HepG2 (cell line): ENCODE results near the gene PAXX. TPM values are rescaled to one million over a fixed set of nuclear protein-coding genes. Genes with fewer than 3 reads are reported as not detected.
A peak's percentile ranks its signal among the peaks of the same experiment; 100 is the strongest.

Experiments
- ATAC-seq: fragments of 200-7000 bp; cut with Tn5 transposase; 3 replicates; pipeline ENCODE4 v1.9.1; 2020; ENCODE audit warnings: mild to moderate bottlenecking, moderate library complexity
- BruUV-seq: library from RNA; stranded (reverse); fragments of 400-500 nt; replicated peaks from 2 replicates; lab custom pipeline; 2021; lab: Mats Ljungman, UMichigan
- CTCF ChIA-PET: fragments of 300-600 bp; formaldehyde crosslinking; extraction: SDS; loops from one replicate; lab custom pipeline; 2021; ENCODE audit warnings: low total read pairs, inconsistent platforms, low intra/inter-chr PET ratio; lab: Yijun Ruan, JAX
- POLR2A ChIA-PET: fragments of 350-600 bp; sonication (Branson Sonifier 250); formaldehyde crosslinking; loops from one replicate; lab custom pipeline; 2020; ENCODE audit warnings: antibody characterized with exemption, inconsistent platforms; lab: Yijun Ruan, JAX
- DNase-seq: peaks from one replicate; pipeline ENCODE4 v3.0.0-alpha.2; 2015; ENCODE audit warnings: low spot score
- FAIRE-seq: peaks from 3 replicates; lab custom pipeline; 2011; peaks lifted over from hg19 to GRCh38; lab: Jason Lieb, UNC
- H2AFZ ChIP-seq: one replicate; pipeline ENCODE4 v1.6.1; 2011; ENCODE audit warnings: low read length, inconsistent platforms
- H3K27ac ChIP-seq: fragments of 300-600 bp; 3 replicates; pipeline ENCODE4 v1.8.0; 2011; ENCODE audit warnings: mixed run types, mild to moderate bottlenecking, mixed read lengths, low read length, inconsistent platforms; ENCODE audit not compliant: insufficient read depth; ENCODE audit errors: extremely low read length
- H3K27me3 ChIP-seq, 2 experiments: fragments of 200-600 bp in 1 of 2; 2 replicates in 1 of 2; 3 replicates in 1 of 2; pipeline versions ENCODE4 v1.6.0 to v1.8.0; 2011; ENCODE audit warnings: low read length in 2 of 2, mild to moderate bottlenecking in 2 of 2, moderate library complexity in 2 of 2, inconsistent platforms in 1 of 2; ENCODE audit not compliant: insufficient read depth in 2 of 2, control insufficient read depth in 1 of 2
- H3K36me3 ChIP-seq, 2 experiments: fragments of 200-600 bp in 1 of 2; replicated peaks in 1 of 2; 2 replicates in 1 of 2; 3 replicates in 1 of 2; pipeline versions ENCODE4 v1.5.1 to v1.8.0; 2011; ENCODE audit warnings: low read length in 2 of 2, inconsistent platforms in 1 of 2; ENCODE audit not compliant: insufficient read depth in 2 of 2, control insufficient read depth in 1 of 2
- H3K4me1 ChIP-seq: 2 replicates; pipeline ENCODE4 v1.5.1; 2012; ENCODE audit warnings: low read length, inconsistent platforms; ENCODE audit not compliant: insufficient read depth
- H3K4me2 ChIP-seq: 2 replicates; pipeline ENCODE4 v1.6.0; 2011; ENCODE audit warnings: low read depth, low read length, inconsistent platforms
- H3K4me3 ChIP-seq, 3 experiments: fragments of 200-600 bp in 1 of 3; sonication (generic), shearing (Covaris generic) in 1 of 3; replicated peaks in 1 of 3; 2 replicates each; pipeline ENCODE4 v1.5.1; 2011 to 2016; ENCODE audit warnings: low read length in 3 of 3, inconsistent platforms in 2 of 3, low read depth in 2 of 3, mild to moderate bottlenecking in 2 of 3, control low read depth in 1 of 3, mixed read lengths in 1 of 3; ENCODE audit not compliant: insufficient read depth in 1 of 3
- H3K79me2 ChIP-seq: one replicate; pipeline ENCODE4 v1.6.1; 2011; ENCODE audit warnings: low read length, inconsistent platforms; ENCODE audit not compliant: insufficient read depth
- H3K9ac ChIP-seq: 2 replicates; pipeline ENCODE4 v1.6.0; 2011; ENCODE audit warnings: mild to moderate bottlenecking, low read depth, low read length, inconsistent platforms; ENCODE audit not compliant: insufficient read depth
- H3K9me3 ChIP-seq: 2 replicates; pipeline ENCODE4 v1.5.1; 2012; ENCODE audit warnings: mild to moderate bottlenecking, low read length
- H4K20me1 ChIP-seq: 2 replicates; pipeline ENCODE4 v1.6.0; 2011; ENCODE audit warnings: inconsistent platforms, mild to moderate bottlenecking, low read length, moderate library complexity; ENCODE audit not compliant: insufficient read depth
- BCL6 ChIP-seq: IDR thresholded peaks from 2 replicates; pipeline ENCODE4 v1.6.1; 2016; ENCODE audit warnings: missing genetic modification reagents, missing compliant biosample characterization
- BRD4 ChIP-seq: sonication (generic); formaldehyde crosslinking; IDR thresholded peaks from 2 replicates; pipeline ENCODE4 v1.4.0; 2020; ENCODE audit warnings: missing genetic modification reagents
- EEA1 ChIP-seq: sonication (generic); formaldehyde crosslinking; IDR thresholded peaks from 2 replicates; pipeline ENCODE4 v1.5.1; 2020; ENCODE audit warnings: mild to moderate bottlenecking, missing genetic modification reagents, borderline replicate concordance
- HNF4A ChIP-seq: sonication (generic); formaldehyde crosslinking; IDR thresholded peaks from 2 replicates; pipeline ENCODE4 v1.4.0; 2020; ENCODE audit warnings: missing genetic modification reagents
- SSRP1 ChIP-seq: IDR thresholded peaks from 2 replicates; pipeline ENCODE4 v1.6.1; 2016; ENCODE audit warnings: control low read depth
- ZFP1 ChIP-seq: IDR thresholded peaks from 2 replicates; pipeline ENCODE4 v1.6.1; 2016
- ZNF451 ChIP-seq: sonication (generic); formaldehyde crosslinking; IDR thresholded peaks from 2 replicates; pipeline ENCODE4 v1.5.0; 2020; ENCODE audit warnings: mild to moderate bottlenecking, missing genetic modification reagents
- ZNF570 ChIP-seq: sonication (generic); formaldehyde crosslinking; IDR thresholded peaks from 2 replicates; pipeline ENCODE4 v1.4.0; 2020; ENCODE audit warnings: mild to moderate bottlenecking, missing genetic modification reagents, borderline replicate concordance
- ZNF75D ChIP-seq: sonication (generic); formaldehyde crosslinking; IDR thresholded peaks from 2 replicates; pipeline ENCODE4 v1.8.1; 2023; ENCODE audit warnings: missing genetic modification reagents, mild to moderate bottlenecking, borderline replicate concordance
- ZNF792 ChIP-seq: IDR thresholded peaks from 2 replicates; pipeline ENCODE4 v1.6.1; 2016
- WGBS: methylation state at CpG from one replicate; pipeline ENCODE4 v1.1.6; 2017; ENCODE audit warnings: low lambda C conversion rate; 5-methylcytosine and 5-hydroxymethylcytosine counted together
- in situ Hi-C: cut with HindIII; loops from 2 replicates; pipeline ENCODE4 v1.10.0; 2017; ENCODE audit warnings: low pct_unique_long_range_greater_than_20kb; ENCODE audit not compliant: extremely low pct_ligation_motif_present
- intact Hi-C: fragments of 100-400 bp; cut with micrococcal nuclease; formaldehyde crosslinking; loops from one replicate; pipeline ENCODE4 v1.10.0; 2022; ENCODE audit not compliant: unreplicated experiment
- polyA plus RNA-seq, 8 experiments: library from polyadenylated mRNA; depleted of rRNA in 3 of 8; stranded (reverse) in 7 of 8; unstranded in 1 of 8; fragments of >200 nt; fragmentation: Illumina TruSeq in 4 of 8; extraction: Trizol in 4 of 8; gene quantifications; 2 replicates each; pipeline versions ENCODE4 v1.2.1 to v1.2.3, GENCODE V29; 2011 to 2016; ENCODE audit warnings: low read depth in 4 of 8, missing spikeins in 1 of 8, mixed read lengths in 1 of 8; ENCODE audit not compliant: insufficient read depth in 1 of 8
- total RNA-seq, 5 experiments: library from RNA; depleted of rRNA; stranded (reverse); fragments of >200 nt; fragmentation: Illumina TruSeq; extraction: Trizol; gene quantifications; 2 replicates each; pipeline ENCODE4 v1.2.3, GENCODE V29; 2016; ENCODE audit warnings: low read depth in 1 of 5
- TF ChIP-seq, protein P1 (sequence below): sonication (generic); formaldehyde crosslinking; conservative IDR thresholded peaks from 2 replicates; pipeline ENCODE4 v1.4.0; 2020; ENCODE audit warnings: mild to moderate bottlenecking, missing genetic modification reagents, moderate library complexity
- TF ChIP-seq, protein P2 (sequence below): fragments of 450-650 bp; IDR thresholded peaks from 2 replicates; pipeline ENCODE4 v1.6.1; 2017
- TF ChIP-seq, protein P3 (sequence below): sonication (generic); formaldehyde crosslinking; IDR thresholded peaks from 2 replicates; pipeline ENCODE4 v1.9.0; 2022; ENCODE audit warnings: low read depth, missing genetic modification reagents
- TF ChIP-seq, protein P4 (sequence below): sonication (generic); formaldehyde crosslinking; IDR thresholded peaks from 2 replicates; pipeline ENCODE4 v1.9.0; 2021; ENCODE audit warnings: missing genetic modification reagents, borderline replicate concordance

Gene PAXX
- total and polyA plus RNA-seq, 2 of the 13 experiments (the other 11 are each of a cell fraction or from before 2014, with no cell fraction given) = 14.0 to 31.9 TPM

DNA sequence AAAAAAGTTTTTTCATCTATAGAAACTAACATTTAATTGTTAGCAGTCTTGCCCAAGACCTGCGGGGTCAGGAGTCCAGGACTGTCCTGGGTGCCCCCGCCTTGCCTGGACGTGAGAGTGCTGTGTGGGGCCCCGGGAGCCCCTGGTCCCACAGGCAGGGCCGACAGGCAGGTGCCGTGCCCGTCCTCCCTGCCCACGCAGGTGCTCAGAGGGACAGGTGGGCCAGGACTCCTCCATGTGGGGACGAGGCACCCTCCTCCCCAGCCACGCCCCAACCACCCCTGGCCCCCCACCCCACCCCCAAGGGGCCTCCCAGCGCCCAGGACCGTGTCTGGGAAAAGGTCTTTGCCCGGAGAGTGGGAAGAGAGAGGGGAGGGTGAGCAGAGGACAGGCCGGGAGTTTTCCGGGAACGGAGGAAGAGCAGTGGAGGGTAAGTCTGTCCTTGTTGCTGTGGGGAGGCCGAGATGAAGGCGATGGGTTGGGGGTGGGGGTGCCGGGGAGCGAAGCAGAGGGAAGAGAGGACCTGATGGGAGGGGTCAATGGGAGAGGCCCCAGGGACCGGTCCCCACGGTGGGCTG, 42.9 kb upstream of the PAXX start:
- ChIA-PET POLR2A (interaction anchor here (0.7 to 2.5 kb wide), 13 partner anchors 12 to 626 kb away, joined by 3 to 10 read pairs (median 4); partner anchors contain the start of gene CLIC3), CTCF (no interaction called here)
- BruUV-seq = no TSS peak
- WGBS = 4% methylated on average over 13 of the region's 22 CpGs
- no peaks in the 10 kb centered on the region for H3K36me3 ChIP-seq
- FAIRE-seq (no peak), DNase-seq (peak; percentile 49), ATAC-seq (peak; percentile 30)
- peak overlapping the region; percentile 95 for H3K27ac ChIP-seq
- H3K79me2 ChIP-seq = peaks cover 5% of the 10 kb centered on the region
- H3K9me3 ChIP-seq = no peaks in the 10 kb centered on the region
- H3K4me2 ChIP-seq = peak overlapping the region; percentile 100
- H3K4me3 ChIP-seq = peak overlapping the region; percentile 68 to 90 (median 87)
- H3K9ac ChIP-seq = peak overlapping the region; percentile 86
- peaks cover 59% of the 10 kb centered on the region for H3K4me1 ChIP-seq
- in situ Hi-C loops (loop anchor here (5.0 kb wide), 1 partner anchor 83 kb away; the partner anchor contains the start of gene FUT7), intact Hi-C loops (loop anchor here (2.0 kb wide), 2 partner anchors 19 to 85 kb away; no protein-coding TSS in a partner anchor)
- no peaks in the 10 kb centered on the region for H3K27me3 ChIP-seq
- no peak overlapping the region for H2AFZ ChIP-seq
- no peaks in the 10 kb centered on the region for H4K20me1 ChIP-seq
- TF ChIP-seq ZNF792 (CRISPR knock-in tag) (no peak), ZNF570 (CRISPR knock-in tag) (no peak), HNF4A (peak; percentile 85), EEA1 (CRISPR knock-in tag) (no peak), ZFP1 (CRISPR knock-in tag) (no peak), ZNF451 (CRISPR knock-in tag) (no peak), BCL6 (CRISPR knock-in tag) (no peak), SSRP1 (CRISPR knock-in tag) (0 out of 2 replicates have a peak, but pooled peaks have one; percentile 19), BRD4 (peak; percentile 29; the same call in 1 of the 2 replicates), ZNF75D (CRISPR knock-in tag) (no peak)
- TF ChIP-seq, protein P1, sequence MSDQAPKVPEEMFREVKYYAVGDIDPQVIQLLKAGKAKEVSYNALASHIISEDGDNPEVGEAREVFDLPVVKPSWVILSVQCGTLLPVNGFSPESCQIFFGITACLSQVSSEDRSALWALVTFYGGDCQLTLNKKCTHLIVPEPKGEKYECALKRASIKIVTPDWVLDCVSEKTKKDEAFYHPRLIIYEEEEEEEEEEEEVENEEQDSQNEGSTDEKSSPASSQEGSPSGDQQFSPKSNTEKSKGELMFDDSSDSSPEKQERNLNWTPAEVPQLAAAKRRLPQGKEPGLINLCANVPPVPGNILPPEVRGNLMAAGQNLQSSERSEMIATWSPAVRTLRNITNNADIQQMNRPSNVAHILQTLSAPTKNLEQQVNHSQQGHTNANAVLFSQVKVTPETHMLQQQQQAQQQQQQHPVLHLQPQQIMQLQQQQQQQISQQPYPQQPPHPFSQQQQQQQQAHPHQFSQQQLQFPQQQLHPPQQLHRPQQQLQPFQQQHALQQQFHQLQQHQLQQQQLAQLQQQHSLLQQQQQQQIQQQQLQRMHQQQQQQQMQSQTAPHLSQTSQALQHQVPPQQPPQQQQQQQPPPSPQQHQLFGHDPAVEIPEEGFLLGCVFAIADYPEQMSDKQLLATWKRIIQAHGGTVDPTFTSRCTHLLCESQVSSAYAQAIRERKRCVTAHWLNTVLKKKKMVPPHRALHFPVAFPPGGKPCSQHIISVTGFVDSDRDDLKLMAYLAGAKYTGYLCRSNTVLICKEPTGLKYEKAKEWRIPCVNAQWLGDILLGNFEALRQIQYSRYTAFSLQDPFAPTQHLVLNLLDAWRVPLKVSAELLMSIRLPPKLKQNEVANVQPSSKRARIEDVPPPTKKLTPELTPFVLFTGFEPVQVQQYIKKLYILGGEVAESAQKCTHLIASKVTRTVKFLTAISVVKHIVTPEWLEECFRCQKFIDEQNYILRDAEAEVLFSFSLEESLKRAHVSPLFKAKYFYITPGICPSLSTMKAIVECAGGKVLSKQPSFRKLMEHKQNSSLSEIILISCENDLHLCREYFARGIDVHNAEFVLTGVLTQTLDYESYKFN = peak; percentile 54; the same call in 1 of the 2 replicates
- TF ChIP-seq, protein P2, sequence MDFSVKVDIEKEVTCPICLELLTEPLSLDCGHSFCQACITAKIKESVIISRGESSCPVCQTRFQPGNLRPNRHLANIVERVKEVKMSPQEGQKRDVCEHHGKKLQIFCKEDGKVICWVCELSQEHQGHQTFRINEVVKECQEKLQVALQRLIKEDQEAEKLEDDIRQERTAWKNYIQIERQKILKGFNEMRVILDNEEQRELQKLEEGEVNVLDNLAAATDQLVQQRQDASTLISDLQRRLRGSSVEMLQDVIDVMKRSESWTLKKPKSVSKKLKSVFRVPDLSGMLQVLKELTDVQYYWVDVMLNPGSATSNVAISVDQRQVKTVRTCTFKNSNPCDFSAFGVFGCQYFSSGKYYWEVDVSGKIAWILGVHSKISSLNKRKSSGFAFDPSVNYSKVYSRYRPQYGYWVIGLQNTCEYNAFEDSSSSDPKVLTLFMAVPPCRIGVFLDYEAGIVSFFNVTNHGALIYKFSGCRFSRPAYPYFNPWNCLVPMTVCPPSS = no peak
- TF ChIP-seq, protein P3, sequence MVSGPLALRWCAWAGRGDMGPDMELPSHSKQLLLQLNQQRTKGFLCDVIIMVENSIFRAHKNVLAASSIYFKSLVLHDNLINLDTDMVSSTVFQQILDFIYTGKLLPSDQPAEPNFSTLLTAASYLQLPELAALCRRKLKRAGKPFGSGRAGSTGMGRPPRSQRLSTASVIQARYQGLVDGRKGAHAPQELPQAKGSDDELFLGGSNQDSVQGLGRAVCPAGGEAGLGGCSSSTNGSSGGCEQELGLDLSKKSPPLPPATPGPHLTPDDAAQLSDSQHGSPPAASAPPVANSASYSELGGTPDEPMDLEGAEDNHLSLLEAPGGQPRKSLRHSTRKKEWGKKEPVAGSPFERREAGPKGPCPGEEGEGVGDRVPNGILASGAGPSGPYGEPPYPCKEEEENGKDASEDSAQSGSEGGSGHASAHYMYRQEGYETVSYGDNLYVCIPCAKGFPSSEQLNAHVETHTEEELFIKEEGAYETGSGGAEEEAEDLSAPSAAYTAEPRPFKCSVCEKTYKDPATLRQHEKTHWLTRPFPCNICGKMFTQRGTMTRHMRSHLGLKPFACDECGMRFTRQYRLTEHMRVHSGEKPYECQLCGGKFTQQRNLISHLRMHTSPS (CRISPR knock-in tag) = no peak
- TF ChIP-seq, protein P4, sequence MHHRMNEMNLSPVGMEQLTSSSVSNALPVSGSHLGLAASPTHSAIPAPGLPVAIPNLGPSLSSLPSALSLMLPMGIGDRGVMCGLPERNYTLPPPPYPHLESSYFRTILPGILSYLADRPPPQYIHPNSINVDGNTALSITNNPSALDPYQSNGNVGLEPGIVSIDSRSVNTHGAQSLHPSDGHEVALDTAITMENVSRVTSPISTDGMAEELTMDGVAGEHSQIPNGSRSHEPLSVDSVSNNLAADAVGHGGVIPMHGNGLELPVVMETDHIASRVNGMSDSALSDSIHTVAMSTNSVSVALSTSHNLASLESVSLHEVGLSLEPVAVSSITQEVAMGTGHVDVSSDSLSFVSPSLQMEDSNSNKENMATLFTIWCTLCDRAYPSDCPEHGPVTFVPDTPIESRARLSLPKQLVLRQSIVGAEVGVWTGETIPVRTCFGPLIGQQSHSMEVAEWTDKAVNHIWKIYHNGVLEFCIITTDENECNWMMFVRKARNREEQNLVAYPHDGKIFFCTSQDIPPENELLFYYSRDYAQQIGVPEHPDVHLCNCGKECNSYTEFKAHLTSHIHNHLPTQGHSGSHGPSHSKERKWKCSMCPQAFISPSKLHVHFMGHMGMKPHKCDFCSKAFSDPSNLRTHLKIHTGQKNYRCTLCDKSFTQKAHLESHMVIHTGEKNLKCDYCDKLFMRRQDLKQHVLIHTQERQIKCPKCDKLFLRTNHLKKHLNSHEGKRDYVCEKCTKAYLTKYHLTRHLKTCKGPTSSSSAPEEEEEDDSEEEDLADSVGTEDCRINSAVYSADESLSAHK (CRISPR knock-in tag) = no peak
